HG03066 (cell line): ENCODE measurements around the gene RBM19.

Experiments
- ATAC-seq: cut with Tn5 transposase; IDR thresholded peaks from one replicate; pipeline ENCODE4 v1.9.1; 2021; ENCODE audit warnings: low read depth; ENCODE audit not compliant: unreplicated experiment

RBM19 gene

GRCh38 chr12:113862590-113863454, 103.3 kb downstream of the RBM19 start:
- no peak for ATAC-seq

GRCh38 chr12:113861708-113862312, 104.3 kb downstream of the RBM19 start:
- ATAC-seq = no peak

- ATAC-seq = no peak
Measured at GRCh38 chr12:113860950-113861349, 105.2 kb downstream of the RBM19 start.

- no peak for ATAC-seq
Measured at GRCh38 chr12:113860059-113860820, 105.9 kb downstream of the RBM19 start.

DNA sequence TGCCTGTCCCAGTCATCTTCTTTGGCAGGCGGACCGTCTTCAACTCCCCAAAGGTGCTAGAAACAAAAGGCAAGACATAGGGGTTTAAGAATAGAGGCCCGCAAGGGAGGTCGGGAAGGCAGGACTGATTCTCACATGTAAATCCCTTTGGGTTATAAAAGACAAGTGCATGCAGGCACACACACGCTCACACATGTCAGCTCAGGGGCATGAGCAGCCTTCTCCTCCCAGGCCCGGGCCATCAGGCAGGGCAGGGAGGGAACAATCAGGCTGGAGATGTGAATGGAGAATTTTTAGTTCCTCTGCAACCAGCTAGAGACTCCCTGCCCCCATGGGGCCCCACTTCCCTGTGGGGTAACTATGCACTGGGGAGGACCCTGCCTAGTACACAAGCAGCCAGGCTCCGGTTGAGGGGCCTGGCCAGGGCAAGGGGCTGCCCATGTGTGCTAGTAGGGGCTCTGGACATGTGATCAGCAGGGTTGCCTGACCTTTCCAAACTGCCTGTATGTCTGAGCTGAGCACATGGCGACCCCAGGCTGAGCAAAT, 107.2 kb downstream of the RBM19 start:
- no peak for ATAC-seq

- no peak for ATAC-seq
Measured at GRCh38 chr12:113857371-113857770, 108.8 kb downstream of the RBM19 start.

- ATAC-seq = no peak
Measured at GRCh38 chr12:113855998-113856397, 110.1 kb downstream of the RBM19 start.

DNA sequence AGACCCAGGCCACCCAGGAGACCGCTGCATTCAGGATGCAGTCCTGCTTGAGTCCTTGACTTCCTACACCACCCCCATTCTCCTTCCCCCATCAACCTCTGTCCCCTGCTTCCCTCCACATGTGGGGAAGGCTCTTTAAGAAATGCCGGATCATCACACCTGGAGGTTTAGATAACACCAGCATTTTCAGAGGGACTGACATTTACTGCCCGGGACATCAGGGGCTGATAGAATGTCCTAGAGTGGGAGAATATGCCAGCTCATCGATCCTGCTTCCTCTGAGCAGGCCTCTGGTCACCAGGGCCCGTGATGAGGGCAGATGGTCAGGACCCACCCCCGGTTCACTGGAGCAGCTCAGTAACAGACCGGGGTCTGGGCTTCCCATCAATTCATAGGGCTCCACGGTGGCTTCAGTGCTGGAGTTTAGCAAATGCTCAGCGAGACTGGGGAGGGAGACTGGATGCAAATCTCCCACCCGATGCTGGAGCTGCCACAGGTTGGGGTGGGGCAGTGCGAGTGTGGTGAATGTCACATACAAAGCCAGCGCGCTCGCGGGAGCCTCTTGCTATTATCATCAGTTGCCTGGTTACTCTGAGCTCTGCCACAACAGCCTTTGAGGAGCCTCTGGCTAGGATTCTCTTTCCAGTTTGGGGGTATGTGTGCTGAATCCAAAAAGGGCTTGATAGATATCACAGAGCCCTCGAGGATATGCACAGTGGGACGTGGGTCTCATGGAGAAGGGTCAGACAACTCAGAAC, 111.6 kb downstream of the RBM19 start:
- ATAC-seq = no peak

DNA sequence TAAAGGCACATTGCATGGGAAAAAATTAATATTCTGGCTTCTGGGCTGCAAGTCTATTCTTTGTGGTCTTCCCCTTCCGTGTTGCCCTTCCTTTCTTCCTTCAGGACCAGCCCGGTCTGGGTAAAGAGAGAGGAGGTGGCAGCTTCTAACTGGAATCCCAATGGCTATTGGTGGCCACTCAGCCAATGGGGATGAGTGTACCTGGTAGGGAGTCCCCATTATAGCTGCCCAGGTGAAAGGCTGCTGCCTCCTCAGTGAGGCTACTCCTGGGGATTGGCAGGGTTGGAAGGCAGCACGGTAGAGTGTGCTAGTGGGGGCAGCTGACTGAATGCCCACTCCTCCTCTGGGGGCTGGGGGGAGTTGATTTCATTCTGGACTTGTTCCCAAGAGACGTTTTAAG, 112.6 kb downstream of the RBM19 start:
- no peak for ATAC-seq

- ATAC-seq = no peak
Measured at GRCh38 chr12:113852695-113853490, 113.2 kb downstream of the RBM19 start.

- ATAC-seq = no peak
Measured at GRCh38 chr12:113852264-113852663, 113.9 kb downstream of the RBM19 start.

GRCh38 chr12:113850309-113851056, 115.6 kb downstream of the RBM19 start:
- ATAC-seq = no peak

DNA sequence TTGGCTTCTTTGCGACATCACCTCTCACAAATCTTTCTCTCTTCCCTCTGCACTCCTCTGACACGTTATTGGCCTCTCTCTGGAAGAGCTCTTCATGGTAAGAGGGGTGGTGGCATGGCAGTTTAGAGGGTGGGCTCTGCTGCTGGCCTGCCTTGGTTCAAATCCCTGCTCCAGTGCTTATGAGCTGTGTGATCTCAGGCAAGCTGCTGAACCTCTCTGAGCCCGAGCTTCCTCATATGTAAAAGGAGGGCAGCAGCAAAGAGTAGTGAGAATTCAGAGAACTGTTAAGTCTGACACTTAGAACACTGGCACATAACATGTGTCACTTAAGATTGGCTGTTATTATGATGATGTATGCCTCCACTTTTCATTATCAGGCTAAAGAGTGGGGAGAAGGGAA, 118.3 kb downstream of the RBM19 start:
- ATAC-seq = no peak

DNA sequence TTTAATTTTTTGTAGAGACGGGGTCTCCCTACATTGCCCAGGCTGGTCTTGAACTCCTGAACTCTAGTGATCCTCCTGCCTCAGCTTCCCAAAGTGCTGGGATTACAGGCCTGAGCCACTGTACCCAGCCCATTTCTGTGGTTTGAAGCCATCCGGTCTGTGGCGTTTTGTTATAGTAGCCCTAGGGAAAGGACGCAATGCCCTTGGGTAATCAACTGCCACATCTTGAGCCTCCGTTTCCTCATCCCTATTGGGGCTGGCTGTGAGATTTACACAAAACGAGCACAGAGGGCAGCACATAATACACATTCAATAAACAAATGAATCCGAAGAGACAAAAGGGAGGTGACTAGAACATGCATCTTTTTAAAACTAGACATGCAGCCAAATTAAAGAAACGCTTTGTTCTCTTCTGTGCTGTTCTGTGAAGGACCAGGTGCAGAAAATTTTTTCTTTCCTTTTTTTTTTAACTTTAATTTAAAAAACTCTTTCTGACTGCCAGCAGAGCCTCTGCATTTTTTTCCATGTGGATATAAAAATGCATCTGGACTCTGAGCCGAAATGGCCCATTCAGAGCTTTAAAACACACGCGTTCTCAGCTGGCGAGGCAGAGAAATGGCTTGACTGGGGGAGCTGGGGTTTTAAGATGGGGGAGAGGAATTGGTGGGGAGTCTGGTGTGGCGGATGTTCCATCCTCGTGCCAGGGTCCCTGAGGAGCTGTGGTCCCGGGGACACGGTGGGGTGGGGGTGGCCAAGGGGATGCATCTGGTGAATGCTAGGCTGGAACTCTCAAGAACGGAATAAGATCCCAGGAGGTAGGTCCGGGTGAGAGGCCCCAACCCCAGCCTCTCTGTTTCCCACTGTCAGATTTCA, 119.0 kb downstream of the RBM19 start:
- no peak for ATAC-seq

GRCh38 chr12:113845900-113846674, 120.0 kb downstream of the RBM19 start:
- ATAC-seq = no peak

GRCh38 chr12:113844495-113845210, 121.5 kb downstream of the RBM19 start:
- ATAC-seq = no peak

DNA sequence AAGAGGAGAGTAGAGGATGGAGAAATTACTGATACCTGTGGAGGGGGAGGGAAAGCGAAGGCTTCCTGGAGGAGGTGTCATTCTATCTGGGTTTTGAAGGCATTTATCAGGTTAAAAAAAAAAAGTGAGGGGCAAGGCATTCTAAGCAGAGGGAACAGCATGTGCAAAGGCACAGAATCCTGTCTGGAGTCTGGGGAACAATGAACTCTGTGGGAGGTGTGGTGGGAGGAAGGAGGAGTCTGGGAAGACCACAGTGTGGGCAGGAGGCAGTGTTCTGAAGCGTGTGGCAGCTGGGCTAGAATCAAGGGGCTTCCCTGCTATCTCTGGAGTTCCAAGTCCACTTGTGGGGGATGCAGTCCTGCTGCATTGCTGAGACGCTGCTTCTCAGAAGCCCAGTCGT, 123.4 kb downstream of the RBM19 start:
- no peak for ATAC-seq
